NCI-H2081 treated with DMSO at 0.1 percent for 48 hours (cell line): Measurements from ENCODE around the gene DGCR8.

Experiments
- DNase-seq: peaks from one replicate; lab custom pipeline; 2025; lab: John Stamatoyannopoulos, UW

Gene DGCR8

GRCh38 chr22:20125201-20126174, 45.4 kb downstream of the DGCR8 start:
- DNase-seq: no peak

GRCh38 chr22:20126284-20127029, 46.4 kb downstream of the DGCR8 start:
- DNase-seq: no peak

- no peak for DNase-seq
Measured at GRCh38 chr22:20127318-20127868, 47.4 kb downstream of the DGCR8 start.

- DNase-seq: no peak
Measured at GRCh38 chr22:20127869-20128618, 48.0 kb downstream of the DGCR8 start.

- no peak for DNase-seq
Measured at GRCh38 chr22:20128619-20128901, 48.5 kb downstream of the DGCR8 start.

GRCh38 chr22:20128902-20129746, 49.1 kb downstream of the DGCR8 start:
- no peak for DNase-seq

- no peak for DNase-seq
Measured at GRCh38 chr22:20129747-20130014, 49.6 kb downstream of the DGCR8 start.

GRCh38 chr22:20130319-20130718, 50.3 kb downstream of the DGCR8 start:
- no peak for DNase-seq

GRCh38 chr22:20130731-20131596, 50.9 kb downstream of the DGCR8 start:
- no peak for DNase-seq

GRCh38 chr22:20131597-20131858, 51.5 kb downstream of the DGCR8 start, which contains the start of gene ZDHHC8:
ZDHHC8 (plus strand) TSS chr22:20131804; CDS start chr22:20131948, 144 bp downstream.
- no peak for DNase-seq

GRCh38 chr22:20131859-20132685, 52.0 kb downstream of the DGCR8 start:
- no peak for DNase-seq

GRCh38 chr22:20132686-20133246, 52.7 kb downstream of the DGCR8 start:
- DNase-seq: no peak

GRCh38 chr22:20133930-20134549, 54.0 kb downstream of the DGCR8 start:
- DNase-seq: no peak

- DNase-seq: no peak
Measured at GRCh38 chr22:20135265-20135664, 55.2 kb downstream of the DGCR8 start.

GRCh38 chr22:20135806-20136602, 56.0 kb downstream of the DGCR8 start:
- no peak for DNase-seq

- no peak for DNase-seq
Measured at GRCh38 chr22:20136603-20136873, 56.5 kb downstream of the DGCR8 start.

GRCh38 chr22:20137113-20137512, 57.1 kb downstream of the DGCR8 start:
- DNase-seq: no peak

- DNase-seq: no peak
Measured at GRCh38 chr22:20137671-20138416, 57.8 kb downstream of the DGCR8 start.
